Neural cell (in vitro differentiated cells): ENCODE data around the gene SUGCT. TPM values are rescaled to one million over a fixed set of nuclear protein-coding genes. Genes with fewer than 3 reads are reported as not detected.

Experiments
- H2AFZ ChIP-seq: fragments of 200-600, 300-800 bp; sonication (generic), shearing (Covaris generic); 2 replicates; pipeline ENCODE4 v1.6.0; 2014; ENCODE audit warnings: low read depth, mild to moderate bottlenecking, antibody characterized with exemption, low read length, moderate library complexity
- H3F3A ChIP-seq: fragments of 200-600 bp; shearing (Covaris generic); 2 replicates; pipeline ENCODE4 v1.6.1; 2016; ENCODE audit warnings: mild to moderate bottlenecking, moderate library complexity, mixed read lengths, antibody characterized with exemption, low read length; ENCODE audit not compliant: insufficient read depth, poor library complexity, severe bottlenecking
- H3K27ac ChIP-seq: fragments of 200-600, 300-800 bp; sonication (generic), shearing (Covaris generic); 2 replicates; pipeline ENCODE4 v1.5.1; 2014; ENCODE audit warnings: mild to moderate bottlenecking, low read length, moderate library complexity
- H3K27me3 ChIP-seq: fragments of 300-800, 200-600 bp; sonication (generic), shearing (Covaris generic); 2 replicates; pipeline ENCODE4 v1.6.0; 2014; ENCODE audit warnings: mild to moderate bottlenecking, low read depth, low read length, moderate library complexity; ENCODE audit not compliant: insufficient read depth
- H3K36me3 ChIP-seq: fragments of 300-800, 200-600 bp; sonication (generic), shearing (Covaris generic); 2 replicates; pipeline ENCODE4 v1.5.1; 2014; ENCODE audit warnings: mild to moderate bottlenecking, antibody characterized with exemption, low read length, moderate library complexity; ENCODE audit not compliant: insufficient read depth
- H3K4me2 ChIP-seq: fragments of 300-800, 200-600 bp; sonication (generic), shearing (Covaris generic); 2 replicates; pipeline ENCODE4 v1.6.0; 2014; ENCODE audit warnings: mild to moderate bottlenecking, low read length
- H3K4me3 ChIP-seq: fragments of 300-800, 200-600 bp; sonication (generic), shearing (Covaris generic); 2 replicates; pipeline ENCODE4 v1.5.1; 2014; ENCODE audit warnings: mild to moderate bottlenecking, low read length, moderate library complexity
- H3K79me2 ChIP-seq: fragments of 200-600 bp; shearing (Covaris generic); replicated peaks from 2 replicates; pipeline ENCODE4 v1.6.0; 2014; ENCODE audit warnings: mild to moderate bottlenecking, low read length, moderate library complexity; ENCODE audit not compliant: insufficient read depth
- H3K9ac ChIP-seq: fragments of 300-800, 200-600 bp; sonication (generic), shearing (Covaris generic); 2 replicates; pipeline ENCODE4 v1.6.1; 2016; ENCODE audit warnings: mild to moderate bottlenecking, low read length, mixed read lengths
- H3K9me2 ChIP-seq: fragments of 200-600 bp; shearing (Covaris generic); 2 replicates; pipeline ENCODE4 v1.6.1; 2016; ENCODE audit warnings: mild to moderate bottlenecking, low read length, mixed read lengths; ENCODE audit not compliant: insufficient read depth
- H3K9me3 ChIP-seq: fragments of 200-600, 300-800 bp; sonication (generic), shearing (Covaris generic); 2 replicates; pipeline ENCODE4 v1.6.1; 2016; ENCODE audit warnings: mild to moderate bottlenecking, mixed run types, low read length, moderate library complexity, mixed read lengths
- H4K20me1 ChIP-seq: fragments of 200-600 bp; shearing (Covaris generic); 2 replicates; pipeline ENCODE4 v1.6.1; 2016; ENCODE audit warnings: mild to moderate bottlenecking, mixed run types; ENCODE audit not compliant: insufficient read depth
- EP300 ChIP-seq: fragments of 450-650 bp; conservative IDR thresholded peaks from 2 replicates; pipeline ENCODE4 v1.6.1; 2014; ENCODE audit warnings: antibody characterized with exemption, mild to moderate bottlenecking, moderate library complexity; ENCODE audit not compliant: poor library complexity, severe bottlenecking
- EZH2 ChIP-seq: fragments of 200-600, 300-800 bp; shearing (Covaris generic), sonication (generic); IDR thresholded peaks from 2 replicates; pipeline ENCODE4 v1.6.1; 2014; ENCODE audit warnings: antibody characterized with exemption, low read length, borderline replicate concordance, mild to moderate bottlenecking; ENCODE audit not compliant: insufficient read depth, poor library complexity, severe bottlenecking
- MXI1 ChIP-seq: fragments of 450-650 bp; conservative IDR thresholded peaks from 2 replicates; pipeline ENCODE4 v1.6.1; 2014; ENCODE audit warnings: antibody characterized with exemption, mild to moderate bottlenecking; ENCODE audit not compliant: poor library complexity, severe bottlenecking
- POLR2AphosphoS5 ChIP-seq: IDR thresholded peaks from 2 replicates; pipeline ENCODE4 v1.6.1; 2012
- RAD21 ChIP-seq: fragments of 450-650 bp; conservative IDR thresholded peaks from 2 replicates; pipeline ENCODE4 v1.6.1; 2014; ENCODE audit warnings: antibody characterized with exemption, mild to moderate bottlenecking, moderate library complexity
- SMC3 ChIP-seq: fragments of 450-650 bp; conservative IDR thresholded peaks from 2 replicates; pipeline ENCODE4 v1.6.1; 2014; ENCODE audit warnings: antibody characterized with exemption, mild to moderate bottlenecking, moderate library complexity; ENCODE audit not compliant: poor library complexity
- TAF1 ChIP-seq: IDR thresholded peaks from 2 replicates; pipeline ENCODE4 v1.6.1; 2012; ENCODE audit warnings: low read depth
- polyA plus RNA-seq: library from polyadenylated mRNA; depleted of rRNA; stranded (reverse); fragments of >200 nt; gene quantifications from 2 replicates; pipeline ENCODE4 v1.2.3, GENCODE V29; 2014
- TF ChIP-seq, protein P1 (sequence below): fragments of 450-650 bp; IDR thresholded peaks from 2 replicates; pipeline ENCODE4 v1.5.1; 2014; ENCODE audit warnings: antibody characterized with exemption, mild to moderate bottlenecking, moderate library complexity; ENCODE audit not compliant: poor library complexity, severe bottlenecking
- TF ChIP-seq, protein P2 (sequence below): IDR thresholded peaks from 2 replicates; pipeline ENCODE4 v1.6.1; 2012; ENCODE audit warnings: borderline replicate concordance

The SUGCT gene
- polyA plus RNA-seq, 1 donor from 2014 or later, result not detected

GRCh38 chr7:40597517-40597916 lies 462.7 kb downstream of the SUGCT start:
- no peaks in the 10 kb centered on the region for H3F3A ChIP-seq
- H2AFZ ChIP-seq, result no peak overlapping the region
- no peaks in the 10 kb centered on the region for H3K36me3 ChIP-seq
- no peak overlapping the region for H3K27ac ChIP-seq
- H4K20me1 ChIP-seq, result no peaks in the 10 kb centered on the region
- no peak overlapping the region for H3K4me2 ChIP-seq
- no peak overlapping the region for H3K9ac ChIP-seq
- no peaks in the 10 kb centered on the region for H3K9me3 ChIP-seq
- no peak overlapping the region for H3K4me3 ChIP-seq
- no peaks in the 10 kb centered on the region for H3K9me2 ChIP-seq
- H3K79me2 ChIP-seq, result no peaks in the 10 kb centered on the region
- no peaks in the 10 kb centered on the region for H3K27me3 ChIP-seq
- TF ChIP-seq MXI1 (no peak), TAF1 (no peak), EP300 (no peak), RAD21 (no peak), EZH2 (no peak), SMC3 (no peak), POLR2AphosphoS5 (no peak)
- TF ChIP-seq, protein P1, sequence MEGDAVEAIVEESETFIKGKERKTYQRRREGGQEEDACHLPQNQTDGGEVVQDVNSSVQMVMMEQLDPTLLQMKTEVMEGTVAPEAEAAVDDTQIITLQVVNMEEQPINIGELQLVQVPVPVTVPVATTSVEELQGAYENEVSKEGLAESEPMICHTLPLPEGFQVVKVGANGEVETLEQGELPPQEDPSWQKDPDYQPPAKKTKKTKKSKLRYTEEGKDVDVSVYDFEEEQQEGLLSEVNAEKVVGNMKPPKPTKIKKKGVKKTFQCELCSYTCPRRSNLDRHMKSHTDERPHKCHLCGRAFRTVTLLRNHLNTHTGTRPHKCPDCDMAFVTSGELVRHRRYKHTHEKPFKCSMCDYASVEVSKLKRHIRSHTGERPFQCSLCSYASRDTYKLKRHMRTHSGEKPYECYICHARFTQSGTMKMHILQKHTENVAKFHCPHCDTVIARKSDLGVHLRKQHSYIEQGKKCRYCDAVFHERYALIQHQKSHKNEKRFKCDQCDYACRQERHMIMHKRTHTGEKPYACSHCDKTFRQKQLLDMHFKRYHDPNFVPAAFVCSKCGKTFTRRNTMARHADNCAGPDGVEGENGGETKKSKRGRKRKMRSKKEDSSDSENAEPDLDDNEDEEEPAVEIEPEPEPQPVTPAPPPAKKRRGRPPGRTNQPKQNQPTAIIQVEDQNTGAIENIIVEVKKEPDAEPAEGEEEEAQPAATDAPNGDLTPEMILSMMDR, result no peak
- TF ChIP-seq, protein P2, sequence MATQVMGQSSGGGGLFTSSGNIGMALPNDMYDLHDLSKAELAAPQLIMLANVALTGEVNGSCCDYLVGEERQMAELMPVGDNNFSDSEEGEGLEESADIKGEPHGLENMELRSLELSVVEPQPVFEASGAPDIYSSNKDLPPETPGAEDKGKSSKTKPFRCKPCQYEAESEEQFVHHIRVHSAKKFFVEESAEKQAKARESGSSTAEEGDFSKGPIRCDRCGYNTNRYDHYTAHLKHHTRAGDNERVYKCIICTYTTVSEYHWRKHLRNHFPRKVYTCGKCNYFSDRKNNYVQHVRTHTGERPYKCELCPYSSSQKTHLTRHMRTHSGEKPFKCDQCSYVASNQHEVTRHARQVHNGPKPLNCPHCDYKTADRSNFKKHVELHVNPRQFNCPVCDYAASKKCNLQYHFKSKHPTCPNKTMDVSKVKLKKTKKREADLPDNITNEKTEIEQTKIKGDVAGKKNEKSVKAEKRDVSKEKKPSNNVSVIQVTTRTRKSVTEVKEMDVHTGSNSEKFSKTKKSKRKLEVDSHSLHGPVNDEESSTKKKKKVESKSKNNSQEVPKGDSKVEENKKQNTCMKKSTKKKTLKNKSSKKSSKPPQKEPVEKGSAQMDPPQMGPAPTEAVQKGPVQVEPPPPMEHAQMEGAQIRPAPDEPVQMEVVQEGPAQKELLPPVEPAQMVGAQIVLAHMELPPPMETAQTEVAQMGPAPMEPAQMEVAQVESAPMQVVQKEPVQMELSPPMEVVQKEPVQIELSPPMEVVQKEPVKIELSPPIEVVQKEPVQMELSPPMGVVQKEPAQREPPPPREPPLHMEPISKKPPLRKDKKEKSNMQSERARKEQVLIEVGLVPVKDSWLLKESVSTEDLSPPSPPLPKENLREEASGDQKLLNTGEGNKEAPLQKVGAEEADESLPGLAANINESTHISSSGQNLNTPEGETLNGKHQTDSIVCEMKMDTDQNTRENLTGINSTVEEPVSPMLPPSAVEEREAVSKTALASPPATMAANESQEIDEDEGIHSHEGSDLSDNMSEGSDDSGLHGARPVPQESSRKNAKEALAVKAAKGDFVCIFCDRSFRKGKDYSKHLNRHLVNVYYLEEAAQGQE, result no peak

DNA sequence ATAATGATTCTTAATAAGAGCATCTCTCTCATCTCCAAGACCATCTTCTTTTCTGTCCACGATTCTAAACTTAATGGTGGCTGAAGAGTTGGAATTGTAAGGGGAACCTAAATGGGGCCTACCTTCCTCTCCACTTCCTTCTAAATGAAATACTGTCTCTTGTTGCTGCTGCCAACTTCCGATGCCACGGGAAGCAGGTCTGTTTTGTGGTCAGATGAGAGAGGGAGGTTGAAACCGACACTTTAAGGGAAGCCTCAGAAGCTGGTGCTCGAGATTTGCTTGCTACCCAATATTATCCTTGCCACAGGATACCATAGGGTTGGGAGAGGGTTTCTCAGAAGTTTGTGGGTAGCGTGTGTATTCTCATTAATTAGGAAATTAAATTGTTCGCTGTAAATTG lies 464.1 kb downstream of the SUGCT start:
- no peak overlapping the region for H3K4me2 ChIP-seq
- H2AFZ ChIP-seq, result no peak overlapping the region
- no peaks in the 10 kb centered on the region for H4K20me1 ChIP-seq
- H3K9ac ChIP-seq, result no peak overlapping the region
- no peak overlapping the region for H3K27ac ChIP-seq
- no peak overlapping the region for H3K4me3 ChIP-seq
- H3K79me2 ChIP-seq, result no peaks in the 10 kb centered on the region
- no peaks in the 10 kb centered on the region for H3K27me3 ChIP-seq
- no peaks in the 10 kb centered on the region for H3K9me2 ChIP-seq
- H3K9me3 ChIP-seq, result no peaks in the 10 kb centered on the region
- TF ChIP-seq, protein P2, result no peak
- TF ChIP-seq SMC3, result no peak
- TF ChIP-seq POLR2AphosphoS5, result no peak
- no peak for TF ChIP-seq EP300
- TF ChIP-seq TAF1, result no peak
- no peaks in the 10 kb centered on the region for H3K36me3 ChIP-seq
- H3F3A ChIP-seq, result no peaks in the 10 kb centered on the region
